Measurements from ENCODE around the gene MYO1D. TPM values are rescaled to one million over a fixed set of nuclear protein-coding genes. Genes with fewer than 3 reads are reported as not detected.

Gene MYO1D
- total RNA-seq, 1 donor, result 160 TPM

DNA sequence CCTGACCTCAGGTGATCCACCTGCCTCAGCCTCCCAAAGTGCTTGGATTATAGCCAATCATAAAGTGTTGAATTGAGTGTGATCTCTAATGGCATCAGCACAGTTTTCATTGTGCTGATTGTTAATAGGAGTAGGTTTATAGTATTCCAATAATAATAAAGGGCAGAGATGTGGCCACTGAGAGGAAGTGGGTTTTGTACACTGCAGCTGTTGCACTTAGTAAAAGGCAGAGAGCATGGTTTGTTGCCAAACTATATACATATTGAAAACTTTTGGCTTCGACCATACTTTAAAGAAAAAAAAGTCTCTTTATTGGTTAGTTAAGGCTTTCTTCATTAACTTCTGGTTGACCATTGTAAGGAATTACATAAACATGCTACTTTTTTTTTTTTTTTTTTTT lies 204.2 kb downstream of the MYO1D start:
- no peak for DNase-seq (ENCODE audit: insufficient read length, low spot score, missing footprints)
- Histone ChIP-seq H3K27ac (ENCODE audit: low read depth, low read length) (no peak overlapping the region), H3K4me1 (ENCODE audit: insufficient read depth, low read length) (no peaks in the 10 kb centered on the region), H3K4me3 (ENCODE audit: insufficient read depth, low read length) (no peak overlapping the region), H3K4me2 (ENCODE audit: insufficient read depth, low read length) (no peak overlapping the region), H3K9me3 (ENCODE audit: low read depth, low read length) (no peaks in the 10 kb centered on the region), H3K27me3 (ENCODE audit: insufficient read depth, low read length) (no peaks in the 10 kb centered on the region), H3K36me3 (ENCODE audit: insufficient read depth, low read length) (no peaks in the 10 kb centered on the region), H2AFZ (ENCODE audit: low read length) (no peak overlapping the region), H4K20me1 (ENCODE audit: insufficient read depth, low read length) (no peaks in the 10 kb centered on the region), H3K79me2 (ENCODE audit: insufficient read depth, low read length) (no peaks in the 10 kb centered on the region)
- TF ChIP-seq, protein P1, sequence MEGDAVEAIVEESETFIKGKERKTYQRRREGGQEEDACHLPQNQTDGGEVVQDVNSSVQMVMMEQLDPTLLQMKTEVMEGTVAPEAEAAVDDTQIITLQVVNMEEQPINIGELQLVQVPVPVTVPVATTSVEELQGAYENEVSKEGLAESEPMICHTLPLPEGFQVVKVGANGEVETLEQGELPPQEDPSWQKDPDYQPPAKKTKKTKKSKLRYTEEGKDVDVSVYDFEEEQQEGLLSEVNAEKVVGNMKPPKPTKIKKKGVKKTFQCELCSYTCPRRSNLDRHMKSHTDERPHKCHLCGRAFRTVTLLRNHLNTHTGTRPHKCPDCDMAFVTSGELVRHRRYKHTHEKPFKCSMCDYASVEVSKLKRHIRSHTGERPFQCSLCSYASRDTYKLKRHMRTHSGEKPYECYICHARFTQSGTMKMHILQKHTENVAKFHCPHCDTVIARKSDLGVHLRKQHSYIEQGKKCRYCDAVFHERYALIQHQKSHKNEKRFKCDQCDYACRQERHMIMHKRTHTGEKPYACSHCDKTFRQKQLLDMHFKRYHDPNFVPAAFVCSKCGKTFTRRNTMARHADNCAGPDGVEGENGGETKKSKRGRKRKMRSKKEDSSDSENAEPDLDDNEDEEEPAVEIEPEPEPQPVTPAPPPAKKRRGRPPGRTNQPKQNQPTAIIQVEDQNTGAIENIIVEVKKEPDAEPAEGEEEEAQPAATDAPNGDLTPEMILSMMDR (IDR thresholded peaks at IDR 0.05; ENCODE audit: extremely low read depth, low read depth, low read length), result no peak

- DNase-seq (ENCODE audit: insufficient read length, low spot score, missing footprints), result no peak
- no peak overlapping the region for H3K4me2 ChIP-seq (ENCODE audit: insufficient read depth, low read length)
- H3K27me3 ChIP-seq (ENCODE audit: insufficient read depth, low read length), result no peaks in the 10 kb centered on the region
- no peaks in the 10 kb centered on the region for H3K9me3 ChIP-seq (ENCODE audit: low read depth, low read length)
- no peaks in the 10 kb centered on the region for H3K79me2 ChIP-seq (ENCODE audit: insufficient read depth, low read length)
- no peaks in the 10 kb centered on the region for H3K36me3 ChIP-seq (ENCODE audit: insufficient read depth, low read length)
- H4K20me1 ChIP-seq (ENCODE audit: insufficient read depth, low read length), result no peaks in the 10 kb centered on the region
- no peak overlapping the region for H3K27ac ChIP-seq (ENCODE audit: low read depth, low read length)
- TF ChIP-seq, protein P1 (IDR thresholded peaks at IDR 0.05; ENCODE audit: extremely low read depth, low read depth, low read length), result no peak
- H2AFZ ChIP-seq (ENCODE audit: low read length), result no peak overlapping the region
- H3K4me1 ChIP-seq (ENCODE audit: insufficient read depth, low read length), result no peaks in the 10 kb centered on the region
- no peak overlapping the region for H3K4me3 ChIP-seq (ENCODE audit: insufficient read depth, low read length)
These were observed 205.0 kb downstream of the MYO1D start for GRCh38 chr17:32671896-32672295.

DNA sequence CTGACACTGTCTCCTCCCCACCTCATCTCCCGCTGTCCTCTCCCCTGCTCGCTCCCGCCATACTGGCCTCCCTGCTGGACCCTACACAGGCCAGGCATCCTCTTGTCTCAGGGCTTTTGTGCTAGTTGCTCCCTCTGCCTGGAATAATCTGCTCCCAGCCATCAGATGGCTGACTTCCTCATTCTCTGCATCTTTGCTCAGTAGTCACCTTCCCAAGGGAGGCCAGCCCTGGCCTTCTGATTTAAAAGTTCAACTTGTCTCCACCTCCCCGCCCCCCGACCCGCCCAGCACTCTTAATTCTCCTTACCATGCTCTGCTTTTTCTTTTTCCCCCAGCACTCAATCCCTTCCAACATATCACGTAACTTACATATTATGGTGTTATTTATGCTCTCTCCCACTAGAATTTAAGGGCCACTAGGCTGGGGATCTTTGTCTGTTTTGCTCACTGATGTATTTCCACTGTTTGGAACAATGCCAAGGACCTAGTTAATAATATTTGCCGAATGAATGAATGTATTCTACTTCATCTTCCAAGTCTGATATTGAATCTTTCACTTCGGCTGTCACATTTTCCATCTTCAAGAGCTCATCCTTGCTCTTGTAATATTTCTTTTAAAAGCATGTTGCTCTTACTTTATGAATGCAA lies 211.9 kb downstream of the MYO1D start:
- Histone ChIP-seq H3K79me2 (ENCODE audit: insufficient read depth, low read length) (no peaks in the 10 kb centered on the region), H3K4me3 (ENCODE audit: insufficient read depth, low read length) (no peak overlapping the region), H3K4me2 (ENCODE audit: insufficient read depth, low read length) (no peak overlapping the region), H3K27me3 (ENCODE audit: insufficient read depth, low read length) (no peaks in the 10 kb centered on the region), H3K4me1 (ENCODE audit: insufficient read depth, low read length) (no peaks in the 10 kb centered on the region), H3K27ac (ENCODE audit: low read depth, low read length) (no peak overlapping the region), H2AFZ (ENCODE audit: low read length) (no peak overlapping the region), H3K36me3 (ENCODE audit: insufficient read depth, low read length) (no peaks in the 10 kb centered on the region), H3K9me3 (ENCODE audit: low read depth, low read length) (no peaks in the 10 kb centered on the region), H4K20me1 (ENCODE audit: insufficient read depth, low read length) (no peaks in the 10 kb centered on the region)
- TF ChIP-seq, protein P1 (IDR thresholded peaks at IDR 0.05; ENCODE audit: extremely low read depth, low read depth, low read length), result no peak
- DNase-seq (ENCODE audit: insufficient read length, low spot score, missing footprints), result no peak

GRCh38 chr17:32660496-32660985 lies 216.4 kb downstream of the MYO1D start:
- no peaks in the 10 kb centered on the region for H3K9me3 ChIP-seq (ENCODE audit: low read depth, low read length)
- H3K4me3 ChIP-seq (ENCODE audit: insufficient read depth, low read length), result no peak overlapping the region
- no peak overlapping the region for H2AFZ ChIP-seq (ENCODE audit: low read length)
- H3K4me1 ChIP-seq (ENCODE audit: insufficient read depth, low read length), result no peaks in the 10 kb centered on the region
- H3K36me3 ChIP-seq (ENCODE audit: insufficient read depth, low read length), result no peaks in the 10 kb centered on the region
- no peak overlapping the region for H3K4me2 ChIP-seq (ENCODE audit: insufficient read depth, low read length)
- no peaks in the 10 kb centered on the region for H3K27me3 ChIP-seq (ENCODE audit: insufficient read depth, low read length)
- H3K27ac ChIP-seq (ENCODE audit: low read depth, low read length), result no peak overlapping the region
- H3K79me2 ChIP-seq (ENCODE audit: insufficient read depth, low read length), result no peaks in the 10 kb centered on the region
- DNase-seq (ENCODE audit: insufficient read length, low spot score, missing footprints), result no peak
- TF ChIP-seq, protein P1 (IDR thresholded peaks at IDR 0.05; ENCODE audit: extremely low read depth, low read depth, low read length), result no peak
- no peaks in the 10 kb centered on the region for H4K20me1 ChIP-seq (ENCODE audit: insufficient read depth, low read length)

Measured in osteoblast (primary cell).